ENCODE results near the gene GNAT1.

GNAT1 gene

DNA sequence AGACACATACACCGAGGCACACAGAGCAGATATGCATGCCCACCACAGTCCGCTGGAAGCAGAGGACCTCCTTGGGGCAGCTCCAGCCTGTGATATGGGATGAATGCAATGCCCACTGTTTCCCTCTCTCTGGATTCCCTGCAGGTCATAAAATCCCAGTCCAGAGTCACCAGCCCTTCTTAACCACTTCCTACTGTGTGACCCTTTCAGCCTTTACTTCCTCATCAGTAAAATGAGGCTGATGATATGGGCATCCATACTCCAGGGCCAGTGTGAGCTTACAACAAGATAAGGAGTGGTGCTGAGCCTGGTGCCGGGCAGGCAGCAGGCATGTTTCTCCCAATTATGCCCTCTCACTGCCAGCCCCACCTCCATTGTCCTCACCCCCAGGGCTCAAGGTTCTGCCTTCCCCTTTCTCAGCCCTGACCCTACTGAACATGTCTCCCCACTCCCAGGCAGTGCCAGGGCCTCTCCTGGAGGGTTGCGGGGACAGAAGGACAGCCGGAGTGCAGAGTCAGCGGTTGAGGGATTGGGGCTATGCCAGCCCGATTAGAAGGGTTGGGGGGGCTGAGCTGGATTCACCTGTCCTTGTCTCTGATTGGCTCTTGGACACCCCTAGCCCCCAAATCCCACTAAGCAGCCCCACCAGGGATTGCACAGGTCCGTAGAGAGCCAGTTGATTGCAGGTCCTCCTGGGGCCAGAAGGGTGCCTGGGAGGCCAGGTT lies at the start of gene GNAT1:
Gene GNAT1, plus strand, starts transcription at position 675 of the 725 bp plus-strand sequence. CDS start 116 bp downstream, outside the sequence.
- DNase-seq, result no peak

DNA sequence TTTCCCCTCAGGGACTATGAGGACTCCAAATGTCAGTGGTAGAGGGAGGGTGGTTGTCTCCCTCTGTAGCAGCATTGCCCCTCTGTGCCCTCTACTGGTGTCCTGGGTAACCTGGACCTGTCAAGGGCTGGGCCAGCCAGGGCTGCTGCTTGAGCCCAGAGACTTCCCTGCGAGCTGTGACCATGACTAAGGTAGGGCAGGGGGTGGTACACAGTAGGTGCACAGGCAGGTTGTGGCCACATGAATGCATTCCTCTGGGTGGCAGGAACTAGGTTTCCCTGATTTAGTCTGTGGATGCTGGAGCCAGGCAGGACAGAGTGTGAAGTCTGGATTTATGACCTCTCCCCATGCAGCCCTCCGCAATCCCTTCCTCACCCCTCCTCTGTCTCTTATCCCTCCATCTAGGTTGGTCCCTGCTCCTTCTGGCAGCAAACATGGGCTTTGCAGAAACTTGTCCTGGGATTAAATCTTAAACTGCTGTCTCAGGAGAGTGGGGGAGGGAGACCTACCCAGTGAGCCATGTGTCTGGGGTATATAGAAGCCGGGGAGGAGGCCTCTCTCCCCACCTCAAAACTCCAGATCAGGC lies 45.0 kb upstream of the GNAT1 start:
- DNase-seq, result no peak

DNA sequence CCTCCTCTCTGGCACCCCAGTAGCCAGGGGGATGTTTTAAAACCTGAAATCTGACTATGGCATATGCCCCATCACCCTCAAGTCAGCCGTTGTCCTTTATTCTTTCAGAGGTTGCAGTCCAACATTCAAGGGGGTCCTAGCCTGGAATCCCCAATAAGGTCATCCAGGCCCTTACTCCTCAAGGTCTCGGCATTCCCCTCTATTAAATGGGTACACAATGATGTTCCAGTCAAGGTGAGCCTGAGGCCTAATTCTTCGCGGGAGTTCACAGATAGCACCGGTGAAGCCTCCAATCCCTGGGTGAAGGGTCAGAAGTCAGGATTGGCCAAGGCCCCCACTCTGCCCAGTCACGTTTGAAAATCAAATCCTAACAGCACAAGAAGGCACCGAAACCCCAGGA lies 44.4 kb upstream of the GNAT1 start:
- DNase-seq, result no peak

DNA sequence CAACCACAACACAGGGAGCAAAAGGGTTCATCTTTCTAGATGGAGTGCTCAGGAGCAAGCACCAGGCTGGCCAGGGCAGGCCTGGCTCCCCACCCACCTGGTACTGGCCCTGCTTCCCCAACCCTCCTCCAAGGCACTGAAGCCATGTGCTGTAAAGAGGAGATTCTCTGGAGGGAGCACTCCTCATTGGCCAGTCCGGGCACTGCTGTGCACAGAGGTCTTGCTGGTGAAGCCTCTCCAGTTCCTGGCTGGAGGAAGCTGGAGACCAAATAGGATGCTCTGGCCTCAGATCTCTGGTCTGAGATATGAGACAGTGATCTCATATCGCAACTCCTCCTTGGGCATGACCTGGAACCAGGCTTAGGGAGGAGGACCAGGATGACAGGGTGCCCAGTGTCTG lies 44.0 kb upstream of the GNAT1 start:
- no peak for DNase-seq

DNA sequence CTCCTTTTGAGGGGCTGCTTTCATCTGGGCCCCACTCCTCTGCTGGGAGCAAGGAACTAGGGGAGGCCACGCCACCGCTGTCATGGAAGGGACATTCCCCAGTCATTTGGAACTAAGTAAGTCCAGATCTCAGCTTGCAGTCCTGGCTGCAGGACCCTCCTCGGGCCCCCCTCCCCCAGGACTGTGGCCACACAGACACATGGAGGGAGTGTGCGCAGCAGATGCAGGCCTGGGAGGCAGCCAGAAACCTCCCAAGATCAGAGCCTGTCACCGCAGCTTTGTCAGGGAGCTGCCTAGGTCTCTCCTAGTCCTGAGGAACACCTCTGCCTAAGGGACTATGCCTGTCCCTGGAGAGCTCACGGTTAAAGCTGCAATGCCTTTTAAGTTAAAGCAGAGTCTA lies 43.5 kb upstream of the GNAT1 start:
- no peak for DNase-seq

DNA sequence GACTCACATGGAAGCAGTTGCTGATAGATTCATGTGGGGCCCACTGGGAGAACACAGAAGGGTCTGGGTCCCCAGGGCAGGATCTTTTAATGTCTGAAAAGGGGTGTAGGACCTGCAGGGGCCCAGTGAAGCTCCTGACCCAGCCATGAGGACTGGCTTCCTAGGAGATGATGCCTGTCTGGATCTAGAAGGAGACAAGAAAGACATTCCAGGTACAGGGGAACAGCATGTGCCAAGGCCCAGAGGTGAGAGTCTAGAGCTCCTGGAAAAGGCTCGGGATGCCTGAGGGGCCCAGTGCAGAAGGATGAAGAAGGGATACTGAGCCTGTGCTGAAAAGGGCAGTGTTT lies 41.0 kb upstream of the GNAT1 start:
- no peak for DNase-seq

DNA sequence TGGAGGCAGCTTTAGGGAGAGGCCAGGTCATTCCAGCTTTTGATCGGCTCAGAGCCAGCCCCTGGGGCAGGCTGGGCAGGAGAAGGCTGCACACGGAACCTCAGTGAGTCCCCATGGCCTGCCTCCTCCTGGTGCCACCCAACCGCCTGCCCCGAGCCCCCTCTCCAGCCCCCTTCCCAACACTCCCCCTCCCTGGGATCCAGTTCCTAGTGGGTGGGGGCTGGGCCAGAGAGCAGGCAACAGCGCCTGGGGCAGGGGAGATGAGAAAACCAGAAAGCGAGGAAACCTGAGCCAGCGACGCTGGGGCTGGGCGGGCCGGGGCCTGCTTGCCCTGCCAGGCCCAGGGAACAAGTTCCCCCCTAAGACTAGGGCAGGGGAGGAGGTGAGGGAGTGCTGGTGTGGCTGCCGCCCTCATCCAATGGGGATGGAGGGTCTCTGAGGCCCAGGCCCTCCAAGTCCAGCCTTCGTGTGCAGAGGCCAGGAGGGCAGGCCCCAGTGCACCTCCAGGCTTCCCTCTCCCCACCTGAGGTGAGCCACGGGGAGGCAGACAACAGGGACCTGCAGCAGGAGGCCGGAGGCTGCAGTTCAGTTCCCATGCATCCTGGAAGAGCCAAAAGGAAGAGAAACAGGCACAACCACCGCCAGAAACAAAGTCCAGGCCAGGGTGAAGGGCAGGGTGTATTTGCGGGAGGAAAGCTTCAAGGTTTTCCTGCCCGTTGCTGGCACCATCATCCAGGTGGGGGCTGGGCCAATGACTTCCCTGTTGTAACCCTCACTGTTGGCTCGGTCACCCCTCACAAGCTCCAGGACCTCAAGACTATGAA lies 40.3 kb upstream of the GNAT1 start:
- DNase-seq, result no peak

DNA sequence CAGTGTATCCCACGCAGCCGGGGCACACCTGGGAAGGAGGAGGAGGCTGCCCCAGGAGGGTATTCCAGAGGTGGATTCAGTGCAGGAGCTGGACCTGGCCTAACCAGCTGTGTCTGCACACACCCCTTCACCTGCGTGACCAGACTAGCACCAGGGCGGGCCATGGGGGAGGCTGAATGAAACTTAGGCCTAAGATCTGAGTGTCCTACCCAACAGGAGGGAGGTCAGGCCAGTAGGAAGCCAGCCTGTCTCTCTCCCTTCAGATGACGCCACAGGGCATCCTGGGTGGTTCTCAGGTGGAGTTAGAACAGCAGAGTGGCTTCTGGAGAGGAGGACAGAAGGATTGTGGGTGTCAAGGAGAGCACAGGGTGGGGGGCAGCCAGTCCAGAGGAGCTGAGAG lies 39.7 kb upstream of the GNAT1 start:
- DNase-seq, result no peak

DNA sequence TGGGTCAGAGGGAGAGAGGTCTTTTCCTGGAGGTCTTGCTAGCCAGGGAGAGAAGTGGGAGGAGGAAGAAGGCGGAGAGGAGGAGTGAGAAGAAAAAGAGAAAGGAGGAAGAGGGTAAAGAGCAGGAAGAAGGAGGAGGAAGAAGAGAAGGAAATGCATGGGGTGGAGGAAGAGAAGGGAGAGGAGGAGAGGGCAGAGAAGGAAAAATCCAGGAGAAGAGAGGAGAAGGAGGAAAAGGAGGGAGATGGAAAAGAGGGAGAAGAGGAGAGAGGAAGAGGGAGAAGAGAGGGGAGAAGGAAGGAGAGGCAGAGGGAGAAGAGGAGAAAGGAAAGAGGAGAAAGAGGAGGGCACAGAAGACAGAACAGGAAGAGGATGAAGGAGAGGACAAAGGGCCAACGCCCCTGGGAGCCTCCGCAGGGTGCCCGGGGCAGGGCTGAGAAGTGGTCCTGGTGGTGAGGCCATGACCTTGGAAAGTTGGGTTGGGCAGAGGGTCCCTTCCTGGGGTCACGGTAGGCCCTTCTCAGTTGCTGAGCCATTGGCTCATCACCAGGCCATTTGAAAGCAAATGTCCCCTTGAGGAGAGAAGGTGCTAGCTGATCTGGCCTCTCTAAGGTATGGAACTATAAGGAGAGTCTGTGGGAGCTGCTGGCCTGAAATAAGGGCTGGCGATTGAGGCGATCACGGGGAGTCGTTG lies 37.5 kb upstream of the GNAT1 start:
- no peak for DNase-seq

DNA sequence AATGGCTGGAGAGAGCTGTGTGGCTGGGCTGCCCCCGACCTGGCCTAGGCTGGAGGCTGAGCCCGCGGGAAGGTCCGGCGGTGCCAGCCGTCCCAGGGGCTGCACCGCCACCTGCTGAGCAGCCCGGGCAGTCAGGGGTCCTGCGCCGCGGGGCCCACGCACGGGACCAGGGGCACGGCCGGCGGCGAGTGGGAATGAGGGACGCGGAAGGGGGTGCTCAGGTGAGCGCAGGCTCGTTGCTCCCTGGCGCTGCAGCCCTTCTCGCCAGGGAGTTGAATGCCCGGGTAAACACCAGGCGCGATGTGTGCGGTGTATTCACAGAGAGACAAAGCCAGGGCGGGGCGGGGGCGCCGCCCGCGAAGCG lies 37.0 kb upstream of the GNAT1 start:
- no peak for DNase-seq

DNA sequence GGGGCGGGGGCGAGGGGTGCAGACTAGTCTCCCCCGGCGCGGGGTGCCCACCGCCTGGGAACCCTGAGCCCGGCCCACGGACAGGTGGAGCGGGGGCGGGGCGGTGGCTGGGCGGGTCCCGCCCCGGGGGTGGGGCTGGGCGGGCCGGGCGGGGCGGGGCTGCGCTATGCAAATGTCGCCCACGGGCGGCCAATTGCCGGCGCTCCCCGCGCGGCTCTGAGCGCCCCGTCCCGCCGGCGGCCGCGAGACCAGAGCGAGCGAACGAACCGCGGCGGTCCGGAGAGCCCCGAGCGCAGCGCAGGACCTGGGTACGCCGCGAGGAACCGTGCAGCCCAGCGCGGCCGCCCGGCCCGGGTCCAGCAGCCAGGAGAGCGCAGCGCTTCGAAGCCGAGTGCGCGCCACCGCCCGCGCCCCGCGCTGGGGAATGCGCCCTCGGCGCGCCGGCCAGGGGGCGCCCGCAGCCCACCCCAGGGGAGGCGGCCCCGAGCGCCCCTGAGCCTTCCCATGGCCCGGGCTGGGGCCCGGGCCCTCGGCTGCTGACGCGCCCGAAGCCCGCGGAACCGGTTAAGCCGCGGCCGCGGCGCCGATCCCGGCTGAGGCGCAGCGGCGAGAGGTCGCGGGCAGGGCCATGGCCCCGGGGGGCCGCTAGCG lies 36.4 kb upstream of the GNAT1 start, which contains the start of gene SEMA3F:
Gene SEMA3F, plus strand, starts transcription at position 485 of the 651 bp plus-strand sequence. CDS start 4,299 bp downstream, outside the sequence.
- no peak for DNase-seq

DNA sequence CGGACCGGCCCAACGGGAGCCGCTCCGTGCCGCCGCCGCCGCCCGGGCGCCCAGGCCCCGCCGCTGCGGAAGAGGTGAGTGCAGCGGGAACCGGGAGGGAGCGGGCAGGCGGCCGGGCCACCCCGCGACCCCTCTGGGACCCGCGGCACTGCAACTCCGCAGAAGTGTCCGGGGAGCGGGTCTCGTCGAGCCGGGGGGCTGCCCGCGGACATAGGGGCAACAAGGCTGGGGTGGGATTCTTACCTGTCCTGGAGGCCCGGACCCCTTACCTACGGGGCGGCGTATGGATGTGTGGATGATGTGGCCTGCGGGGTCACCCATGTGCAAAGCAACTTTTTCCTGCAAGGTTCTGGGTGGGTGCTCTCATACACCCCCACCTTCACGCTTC lies 35.9 kb upstream of the GNAT1 start:
- no peak for DNase-seq

DNA sequence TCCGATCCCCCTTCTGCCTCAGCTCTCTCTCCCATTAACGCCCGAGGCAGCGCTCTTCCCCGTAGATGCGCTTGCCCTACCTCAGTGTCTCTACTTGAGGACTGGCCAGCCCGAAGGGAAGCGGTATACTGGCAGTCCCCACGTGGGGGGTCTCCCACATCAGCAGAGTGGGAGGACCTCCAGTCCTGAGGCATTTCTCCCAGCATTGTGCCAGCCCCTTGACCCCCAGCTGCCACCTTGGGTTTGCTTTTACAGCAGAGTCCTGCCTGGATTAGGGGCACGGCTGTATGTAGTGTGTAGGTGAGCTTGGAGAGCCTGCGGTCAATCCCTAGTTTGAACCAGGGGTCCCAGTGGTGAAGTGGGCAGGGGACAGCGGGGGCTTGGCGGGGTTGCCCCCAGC lies 35.5 kb upstream of the GNAT1 start:
- no peak for DNase-seq

DNA sequence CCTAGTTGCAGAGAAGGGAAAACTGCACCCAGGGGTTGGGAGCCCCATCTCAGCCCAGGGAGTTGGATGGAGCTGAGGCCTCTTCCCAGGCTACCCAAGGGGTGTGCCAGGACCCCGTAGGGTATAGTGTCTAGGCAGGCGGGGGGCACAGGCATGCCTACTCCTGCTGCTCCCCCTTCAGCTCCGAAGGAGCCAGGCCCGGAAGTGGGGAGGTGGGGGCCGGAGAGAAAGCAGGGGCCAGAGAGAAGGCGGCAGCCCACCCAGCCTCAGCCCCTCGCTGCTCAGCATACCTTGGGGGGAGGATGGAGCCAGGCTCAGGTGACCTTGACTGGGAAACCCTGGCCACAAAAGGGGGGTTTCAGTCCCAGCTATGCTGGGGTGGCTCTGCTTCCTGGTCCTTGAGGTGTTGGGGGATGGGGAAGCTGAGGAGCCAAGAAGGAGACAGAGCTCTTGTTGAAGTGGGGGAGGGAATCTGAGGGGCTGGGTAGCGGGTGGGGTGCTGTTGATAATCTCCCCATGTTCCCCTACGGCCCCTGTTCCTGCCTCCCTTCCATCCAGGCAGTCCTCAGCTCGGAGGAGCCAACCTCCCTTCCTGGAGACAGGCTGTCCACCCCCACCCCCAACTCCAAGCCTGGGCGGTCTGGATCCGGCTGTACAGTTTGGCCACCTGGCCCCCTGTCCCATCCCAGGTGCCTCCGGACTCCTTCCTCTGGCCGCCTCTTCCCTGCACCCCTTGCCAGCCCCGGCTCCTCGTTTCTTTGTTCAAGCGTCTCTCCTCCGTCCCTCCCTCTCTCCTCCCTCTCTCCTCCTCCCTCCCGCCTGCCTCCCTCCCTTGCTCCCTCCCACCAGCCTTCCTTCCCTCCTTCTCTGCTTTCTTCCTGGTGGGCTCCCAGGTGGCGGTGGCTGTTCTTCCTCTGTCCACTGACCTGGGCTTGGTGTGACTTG lies 34.6 kb upstream of the GNAT1 start:
- DNase-seq, result no peak

DNA sequence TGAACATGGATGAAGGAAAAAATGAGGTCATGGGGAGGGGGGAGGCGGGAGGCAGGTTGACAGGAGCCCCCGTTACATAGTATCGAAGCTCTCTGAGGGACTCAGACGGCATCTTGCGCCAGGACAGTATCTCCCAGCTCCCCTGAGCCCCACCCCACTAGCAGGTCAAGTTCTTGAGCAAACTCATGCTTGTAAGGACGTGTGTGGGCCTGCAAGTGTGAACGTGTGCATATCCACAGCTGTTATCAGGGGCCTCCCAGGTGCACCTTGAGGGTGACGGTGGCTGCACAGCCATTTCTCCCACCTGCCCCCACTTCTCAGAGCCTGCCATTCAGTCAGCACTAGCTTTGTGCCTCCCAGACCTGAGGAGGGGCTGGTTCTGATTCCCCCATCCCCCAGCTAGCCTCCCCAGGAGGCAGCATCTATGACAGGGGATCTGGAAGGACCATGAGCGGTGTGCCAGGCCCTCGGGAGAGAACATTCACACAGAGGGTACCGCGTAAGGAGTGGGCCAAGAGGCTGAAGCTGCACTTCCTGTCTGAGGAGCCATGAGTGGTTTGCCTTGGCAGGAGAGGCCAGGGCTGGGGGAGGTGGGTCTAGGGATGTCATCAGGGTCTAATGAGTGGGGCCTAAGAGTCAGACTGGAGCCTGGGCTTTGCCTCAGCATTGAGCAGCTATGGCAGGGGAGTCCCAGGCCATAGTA lies 33.4 kb upstream of the GNAT1 start:
- DNase-seq, result no peak

DNA sequence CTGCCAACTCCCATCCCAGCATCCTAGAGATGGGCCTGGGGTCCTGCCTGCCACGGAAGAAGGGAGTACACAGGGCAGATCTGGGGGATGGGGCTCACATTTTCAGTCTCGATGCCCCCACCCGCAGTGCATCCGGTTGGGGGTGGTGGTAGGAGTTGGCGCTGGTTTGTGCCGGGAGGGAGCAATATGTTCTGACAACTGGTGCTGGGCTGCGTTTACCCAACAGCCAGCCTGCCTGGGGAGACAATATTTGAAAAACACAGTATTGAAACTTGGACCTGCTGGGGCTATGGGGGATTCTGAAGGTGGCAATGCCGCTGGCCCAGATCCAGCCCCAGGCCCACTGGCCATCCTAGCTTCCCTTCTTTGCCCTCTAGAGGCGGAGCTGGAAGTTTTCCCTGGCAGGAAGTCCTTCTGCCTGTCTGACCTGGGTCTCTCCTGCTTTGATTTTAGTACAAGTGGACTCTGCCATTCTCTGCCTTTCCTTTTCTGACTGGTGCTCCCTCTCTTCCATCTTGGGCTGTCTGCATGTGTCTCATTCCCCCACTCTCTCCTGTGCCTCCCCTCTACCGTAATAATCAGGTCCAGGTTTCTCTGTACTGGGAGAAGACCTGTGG lies 32.8 kb upstream of the GNAT1 start:
- no peak for DNase-seq

DNA sequence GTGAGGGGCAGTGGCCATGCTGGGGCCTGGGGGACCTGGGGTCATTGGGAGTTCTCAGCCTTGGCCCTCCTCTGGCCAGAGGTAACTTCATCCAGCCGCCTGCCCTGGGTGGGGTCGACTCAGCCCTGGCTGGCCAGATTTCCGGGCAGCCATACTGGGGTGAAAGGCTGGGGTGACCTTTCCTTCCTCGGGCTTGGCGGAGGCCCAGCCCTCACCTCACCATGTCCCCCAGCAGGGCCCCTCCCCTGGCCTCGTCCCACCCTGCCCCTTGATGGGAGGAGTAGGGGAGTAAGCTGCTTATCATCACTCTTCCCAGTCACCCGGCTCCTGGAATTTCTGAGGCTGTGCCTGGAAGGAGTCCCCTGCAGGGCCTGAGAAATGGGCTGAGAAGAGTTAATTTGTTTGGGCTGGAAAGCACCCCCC lies 30.8 kb upstream of the GNAT1 start:
- DNase-seq, result no peak

DNA sequence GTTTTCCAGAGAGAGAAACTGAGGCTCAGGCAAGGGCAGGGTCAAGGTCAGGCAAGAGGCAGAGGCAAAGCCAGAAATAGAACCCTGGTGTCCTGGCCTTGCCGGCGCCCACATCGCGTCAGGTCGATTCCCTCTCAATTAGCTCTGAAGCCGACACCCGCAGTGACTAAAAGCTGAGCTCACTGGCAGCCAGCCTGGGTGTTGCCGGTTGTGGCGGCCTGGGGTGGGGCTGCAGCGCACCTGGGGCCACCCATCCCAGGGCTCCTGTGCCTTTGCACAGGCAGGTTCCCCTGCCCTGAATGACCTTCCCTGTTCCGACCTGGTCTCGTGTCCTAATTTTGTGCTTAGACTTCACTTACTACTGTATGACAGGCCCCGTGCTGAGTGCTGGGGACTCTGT lies 30.1 kb upstream of the GNAT1 start:
- DNase-seq, result no peak

DNA sequence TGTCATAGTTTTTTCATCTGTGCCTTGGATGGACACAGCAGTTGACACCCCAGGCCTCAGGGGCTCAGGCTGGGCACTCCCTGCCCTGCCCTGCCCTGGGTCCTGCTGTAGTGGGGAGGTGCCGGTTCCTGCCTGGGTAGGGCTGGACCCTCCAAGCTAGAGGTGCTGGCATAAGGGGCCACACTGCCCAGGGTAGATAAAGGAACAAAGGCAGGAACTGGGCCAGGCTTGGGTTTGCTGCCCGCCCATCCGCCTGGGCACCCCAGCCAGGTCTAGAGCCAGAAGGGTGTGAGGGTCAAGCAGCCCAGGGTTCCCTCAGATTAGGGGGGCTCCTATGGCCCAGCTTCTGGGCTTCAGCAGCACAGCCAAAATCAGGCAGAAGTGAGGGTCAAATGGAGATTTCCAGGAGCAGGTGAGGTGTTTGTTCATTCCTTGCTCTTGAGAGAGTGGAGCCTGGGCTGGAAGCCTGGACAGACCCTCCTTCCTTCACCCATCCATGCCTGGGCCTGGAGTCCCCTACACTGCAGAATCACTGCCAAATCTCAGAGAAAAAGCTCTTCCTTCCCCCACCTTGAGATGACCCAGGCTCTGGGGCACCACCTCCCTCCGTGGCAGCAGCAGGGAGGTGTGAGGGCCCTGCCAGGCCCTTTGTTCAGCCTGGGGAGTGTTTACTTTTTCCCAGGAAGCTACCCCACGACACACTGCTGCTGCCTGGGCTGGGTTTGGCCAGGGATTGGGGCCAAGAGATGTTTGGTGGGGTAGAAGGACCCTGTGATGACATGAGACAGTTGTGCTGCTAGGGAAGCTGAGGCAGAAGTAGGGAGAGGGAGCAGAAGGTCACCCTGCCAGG lies 29.2 kb upstream of the GNAT1 start:
- DNase-seq, result no peak

Data from GOT3 (cell line).